WI38 (cell line): Measurements from ENCODE around the gene DISP2.

Experiments used
- H3K4me3 ChIP-seq: 2 replicates; pipeline ENCODE4 v1.5.1; 2011; ENCODE audit warnings: low read depth, mild to moderate bottlenecking, control low read depth, low read length
- TF ChIP-seq, protein P1 (sequence below): IDR thresholded peaks from 2 replicates; pipeline ENCODE4 v1.5.1; 2012; ENCODE audit warnings: low read depth, mild to moderate bottlenecking, control low read depth, low read length

DISP2 gene

DNA sequence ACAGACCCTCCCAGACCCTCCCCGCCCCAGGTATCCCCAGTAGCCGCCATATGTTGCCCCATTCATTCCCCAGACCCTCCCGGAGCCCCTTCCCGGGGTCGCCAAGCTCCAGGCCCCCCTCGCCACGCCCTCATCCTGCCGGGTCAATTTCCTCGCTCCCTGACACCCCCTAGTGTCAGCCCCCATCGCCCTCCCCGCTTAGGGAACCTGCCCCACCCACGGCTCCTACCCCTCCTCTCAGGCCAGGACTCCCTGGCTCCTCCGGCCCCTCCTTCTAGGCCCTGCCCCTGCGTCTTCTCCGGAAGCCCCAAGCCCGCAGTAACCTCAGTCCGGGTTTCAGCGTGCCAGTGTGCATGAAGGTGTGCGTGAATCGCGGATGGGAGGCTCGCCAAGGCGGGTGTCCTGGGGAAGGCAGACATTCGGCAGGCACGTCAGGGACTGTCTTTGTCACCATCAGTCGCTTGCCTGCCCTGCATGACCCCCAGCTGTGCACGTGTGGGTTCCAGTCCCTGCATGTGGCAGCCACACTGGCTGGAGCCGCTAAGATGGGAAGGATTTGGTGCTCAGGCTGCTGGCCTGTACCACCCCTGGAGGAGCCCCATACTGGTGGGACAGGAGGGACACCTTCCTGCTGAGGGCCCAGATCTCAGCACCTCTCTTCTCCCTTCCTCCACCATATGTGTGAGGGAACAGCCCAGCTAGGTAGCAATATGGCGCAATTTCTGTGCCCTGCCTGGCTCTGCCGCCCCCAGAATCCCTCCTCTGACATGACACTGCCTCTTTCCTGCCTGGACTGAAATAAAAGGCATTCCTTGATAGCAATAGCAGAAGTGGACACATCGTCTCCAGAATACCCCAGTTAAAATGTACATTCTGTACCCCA lies 693 bp downstream of the DISP2 start:
- TF ChIP-seq, protein P1, sequence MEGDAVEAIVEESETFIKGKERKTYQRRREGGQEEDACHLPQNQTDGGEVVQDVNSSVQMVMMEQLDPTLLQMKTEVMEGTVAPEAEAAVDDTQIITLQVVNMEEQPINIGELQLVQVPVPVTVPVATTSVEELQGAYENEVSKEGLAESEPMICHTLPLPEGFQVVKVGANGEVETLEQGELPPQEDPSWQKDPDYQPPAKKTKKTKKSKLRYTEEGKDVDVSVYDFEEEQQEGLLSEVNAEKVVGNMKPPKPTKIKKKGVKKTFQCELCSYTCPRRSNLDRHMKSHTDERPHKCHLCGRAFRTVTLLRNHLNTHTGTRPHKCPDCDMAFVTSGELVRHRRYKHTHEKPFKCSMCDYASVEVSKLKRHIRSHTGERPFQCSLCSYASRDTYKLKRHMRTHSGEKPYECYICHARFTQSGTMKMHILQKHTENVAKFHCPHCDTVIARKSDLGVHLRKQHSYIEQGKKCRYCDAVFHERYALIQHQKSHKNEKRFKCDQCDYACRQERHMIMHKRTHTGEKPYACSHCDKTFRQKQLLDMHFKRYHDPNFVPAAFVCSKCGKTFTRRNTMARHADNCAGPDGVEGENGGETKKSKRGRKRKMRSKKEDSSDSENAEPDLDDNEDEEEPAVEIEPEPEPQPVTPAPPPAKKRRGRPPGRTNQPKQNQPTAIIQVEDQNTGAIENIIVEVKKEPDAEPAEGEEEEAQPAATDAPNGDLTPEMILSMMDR: no peak
- peak overlapping the region; percentile 45 for H3K4me3 ChIP-seq

DNA sequence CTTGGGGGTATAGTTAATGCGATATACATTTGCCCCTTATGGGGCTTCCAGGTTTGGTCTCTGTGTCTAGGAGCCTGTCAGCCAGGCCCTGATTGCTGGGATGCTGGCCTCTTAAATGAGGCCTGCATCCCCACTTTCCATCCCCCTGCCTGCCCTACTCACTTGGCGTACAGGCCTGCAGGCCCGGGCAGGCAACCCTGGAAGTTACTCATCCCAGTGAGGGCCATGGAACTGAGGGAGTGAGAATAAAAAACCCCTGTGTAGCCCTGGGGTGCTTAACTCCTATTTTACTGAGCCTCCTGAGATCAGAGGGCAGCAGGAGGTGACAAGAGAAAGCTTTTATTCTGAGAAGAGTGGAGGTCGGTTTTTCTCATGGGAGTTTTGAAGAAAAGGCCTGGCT lies 2.0 kb downstream of the DISP2 start:
- TF ChIP-seq, protein P1: no peak
- H3K4me3 ChIP-seq: no peak overlapping the region

DNA sequence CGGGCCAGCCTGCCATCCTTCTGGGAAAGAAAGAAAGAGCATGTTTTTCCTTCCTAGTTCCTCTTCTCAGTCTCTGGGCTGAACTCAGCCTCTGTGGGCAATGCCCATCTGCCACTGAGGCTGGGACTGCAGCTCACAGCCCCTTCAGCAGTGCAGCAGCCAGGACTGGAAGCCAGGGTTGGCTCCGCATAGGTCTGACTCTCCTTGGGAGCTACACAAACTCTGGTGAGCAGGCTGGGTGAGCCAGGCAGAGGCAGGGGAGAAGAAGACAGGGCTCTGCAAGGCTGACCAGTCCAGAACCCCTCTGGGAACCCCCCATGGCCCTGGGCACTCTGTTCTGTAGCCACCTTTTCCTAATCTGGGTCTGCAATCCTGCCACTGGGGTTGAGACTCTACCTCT lies 3.6 kb downstream of the DISP2 start:
- TF ChIP-seq, protein P1: no peak
- H3K4me3 ChIP-seq: no peak overlapping the region

DNA sequence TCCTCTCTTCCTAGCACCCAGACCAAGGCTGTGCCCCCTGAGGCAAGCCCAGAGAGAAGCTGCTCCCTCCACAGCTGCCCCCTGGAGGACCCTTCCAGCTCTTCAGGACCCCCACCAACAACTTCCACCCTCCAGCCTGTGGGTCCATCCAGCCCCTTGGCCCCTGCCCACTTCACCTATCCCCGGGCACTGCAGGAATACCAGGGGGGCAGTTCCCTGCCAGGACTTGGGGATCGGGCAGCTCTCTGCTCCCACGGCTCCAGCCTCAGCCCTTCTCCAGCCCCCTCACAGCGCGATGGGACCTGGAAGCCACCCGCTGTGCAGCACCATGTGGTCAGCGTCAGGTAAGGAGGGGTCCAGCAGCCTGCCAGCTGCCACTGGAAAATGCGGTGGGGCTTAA lies 5.6 kb downstream of the DISP2 start:
- TF ChIP-seq, protein P1: no peak

DNA sequence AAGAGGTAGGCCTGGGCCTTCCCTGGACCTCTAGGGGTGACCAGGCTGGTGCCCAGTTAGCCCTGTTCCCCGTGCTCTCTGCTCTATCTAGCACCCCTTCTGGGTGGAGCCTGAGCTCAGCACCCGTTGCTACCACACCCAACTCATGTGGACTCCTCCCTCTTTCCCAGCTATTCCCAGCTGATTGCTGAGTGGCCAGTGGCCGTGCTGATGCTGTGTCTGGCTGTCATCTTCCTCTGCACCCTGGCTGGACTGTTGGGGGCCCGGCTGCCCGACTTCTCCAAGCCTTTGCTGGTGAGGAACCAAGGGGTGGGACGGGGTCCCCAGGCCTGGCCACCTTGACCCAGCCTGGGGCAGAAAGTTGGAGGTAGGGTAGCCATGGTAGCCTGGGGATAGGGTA lies 6.2 kb downstream of the DISP2 start:
- H3K4me3 ChIP-seq: no peak overlapping the region
- TF ChIP-seq, protein P1: no peak

More for the DNA sequence above, 5.6 kb downstream of the DISP2 start:
- no peak overlapping the region for H3K4me3 ChIP-seq

DNA sequence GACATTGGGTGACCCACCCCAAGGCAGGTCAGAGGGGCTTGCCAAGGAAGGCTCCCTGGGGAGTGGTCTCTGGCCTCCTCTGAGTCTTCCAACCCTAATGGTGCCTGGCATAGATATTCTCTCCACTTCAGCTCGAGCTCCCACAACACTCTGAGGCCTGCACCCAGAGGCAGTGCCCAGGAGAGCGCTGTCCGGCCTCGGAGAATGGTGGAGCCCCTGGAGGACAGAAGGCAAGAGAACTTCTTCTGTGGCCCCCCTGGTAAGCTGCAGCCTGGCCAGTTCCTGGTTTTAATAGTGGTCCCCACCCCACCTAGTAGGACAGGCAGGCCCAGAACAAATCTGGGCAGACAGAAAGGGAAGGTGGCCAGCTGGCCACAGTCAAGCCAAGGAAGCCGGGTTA lies 7.0 kb downstream of the DISP2 start:
- TF ChIP-seq, protein P1: no peak
- no peak overlapping the region for H3K4me3 ChIP-seq

DNA sequence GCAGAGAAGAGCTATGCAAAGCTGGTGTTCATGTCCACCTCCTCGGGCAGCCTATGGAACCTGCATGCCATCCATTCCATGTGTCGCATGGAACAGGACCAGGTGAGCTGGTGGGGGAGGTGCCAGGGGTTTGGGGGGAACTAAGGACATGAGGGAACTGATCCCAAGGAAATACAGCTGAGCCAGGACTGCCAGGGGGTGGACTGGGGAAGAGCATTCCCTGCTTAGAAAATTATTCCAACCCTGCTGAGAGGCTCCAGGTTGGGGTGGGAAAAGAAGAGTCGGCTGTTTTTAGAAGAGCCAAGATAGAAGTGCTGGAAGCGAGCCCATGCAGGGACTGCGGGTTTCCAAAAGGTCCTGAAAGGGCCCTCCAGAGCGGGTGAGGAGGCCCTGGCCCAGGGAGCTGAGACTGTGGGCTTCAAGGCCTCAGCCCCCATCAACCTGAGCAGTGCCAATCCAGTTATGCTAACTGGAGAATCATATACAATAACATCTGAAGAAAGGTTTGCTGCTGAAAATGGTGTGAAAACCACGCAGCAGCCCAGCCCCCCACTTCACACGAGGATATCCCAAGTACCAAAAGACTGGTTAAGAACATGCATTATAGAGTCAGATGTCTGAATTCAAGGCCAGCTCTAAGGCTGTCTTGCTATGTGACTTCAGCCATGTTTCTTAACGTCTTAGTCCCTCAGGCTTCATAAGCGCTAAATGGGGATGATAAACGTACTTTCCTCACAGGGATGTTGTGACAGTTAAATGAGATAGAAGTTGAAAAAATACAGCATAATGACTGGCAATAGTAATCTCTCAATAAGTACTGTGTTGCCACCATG lies 7.8 kb downstream of the DISP2 start:
- H3K4me3 ChIP-seq: no peak overlapping the region
- TF ChIP-seq, protein P1: no peak
